SH-SY5Y (cell line): ENCODE results near the gene CPA2.

Experiments
- GATA2 ChIP-seq: IDR thresholded peaks from 2 replicates; pipeline ENCODE4 v1.6.1; 2011; ENCODE audit warnings: mild to moderate bottlenecking, low read depth, low read length
- GATA3 ChIP-seq: IDR thresholded peaks from 2 replicates; pipeline ENCODE4 v1.6.1; 2011; ENCODE audit warnings: low read depth, mild to moderate bottlenecking, low read length, moderate library complexity

GRCh38 chr7:130279286-130279685, 12.6 kb downstream of the CPA2 start:
- TF ChIP-seq GATA3 (no peak), GATA2 (no peak)
